Neural crest cell (in vitro differentiated cells): ENCODE data around the gene ENGASE. TPM values are rescaled to one million over a fixed set of nuclear protein-coding genes. Genes with fewer than 3 reads are reported as not detected.

ENCODE experiments used
- DNase-seq: peaks from one replicate; pipeline ENCODE4 v3.0.0; 2021; ENCODE audit warnings: low read depth, mixed read lengths, low spot score
- H3K27ac Mint-ChIP-seq: one replicate; pipeline ENCODE4 v1.8.0; 2021; ENCODE audit warnings: mild to moderate bottlenecking, mixed read lengths; ENCODE audit not compliant: unreplicated experiment
- H3K27me3 Mint-ChIP-seq: 2 replicates; pipeline ENCODE4 v1.8.0; 2021; ENCODE audit warnings: low read depth, mild to moderate bottlenecking, mixed read lengths
- H3K36me3 Mint-ChIP-seq: 2 replicates; pipeline ENCODE4 v1.8.0; 2021; ENCODE audit warnings: low read depth, mild to moderate bottlenecking, mixed read lengths
- H3K4me1 Mint-ChIP-seq: 2 replicates; pipeline ENCODE4 v1.8.0; 2021; ENCODE audit warnings: mixed read lengths
- H3K4me3 Mint-ChIP-seq: one replicate; pipeline ENCODE4 v1.8.0; 2021; ENCODE audit warnings: mild to moderate bottlenecking, mixed read lengths
- H3K9me3 Mint-ChIP-seq: 2 replicates; pipeline ENCODE4 v1.8.0; 2021; ENCODE audit warnings: mixed read lengths
- CTCF ChIP-seq: fragments of 200-600 bp; sonication (generic); conservative IDR thresholded peaks from 2 replicates; pipeline ENCODE4 v1.5.0; 2021; ENCODE audit warnings: antibody characterized with exemption, mild to moderate bottlenecking
- total RNA-seq: library from RNA; stranded (reverse); gene quantifications from 2 replicates; pipeline ENCODE4 v1.2.1, GENCODE V29; 2021

The ENGASE gene
- total RNA-seq, 1 donor from 2014 or later, result 52.6 TPM

GRCh38 chr17:79033046-79033616 is 41.5 kb upstream of the ENGASE start:
- Mint-ChIP-seq H3K27ac (no peak overlapping the region), H3K9me3 (no peaks in the 10 kb centered on the region), H3K27me3 (peaks cover 33% of the 10 kb centered on the region), H3K36me3 (no peaks in the 10 kb centered on the region), H3K4me1 (peaks cover 10% of the 10 kb centered on the region), H3K4me3 (no peak overlapping the region)
- DNase-seq, result no peak
- TF ChIP-seq CTCF, result no peak

- peaks cover 10% of the 10 kb centered on the region for H3K4me1 Mint-ChIP-seq
- no peak for DNase-seq
- H3K27me3 Mint-ChIP-seq, result peaks cover 25% of the 10 kb centered on the region
Measured at GRCh38 chr17:79033741-79034501, 40.7 kb upstream of the ENGASE start.

GRCh38 chr17:79034931-79035485 is 39.6 kb upstream of the ENGASE start:
- no peaks in the 10 kb centered on the region for H3K36me3 Mint-ChIP-seq
- no peak overlapping the region for H3K4me3 Mint-ChIP-seq
- TF ChIP-seq CTCF, result no peak
- H3K9me3 Mint-ChIP-seq, result no peaks in the 10 kb centered on the region
- peaks cover 14% of the 10 kb centered on the region for H3K27me3 Mint-ChIP-seq
- H3K4me1 Mint-ChIP-seq, result peaks cover 10% of the 10 kb centered on the region
- no peak for DNase-seq
- no peak overlapping the region for H3K27ac Mint-ChIP-seq

More at GRCh38 chr17:79033741-79034501, 40.7 kb upstream of the ENGASE start:
- peak overlapping the region; percentile 71 for H3K27ac Mint-ChIP-seq
- H3K4me3 Mint-ChIP-seq, result no peak overlapping the region
- H3K9me3 Mint-ChIP-seq, result no peaks in the 10 kb centered on the region
- no peak for TF ChIP-seq CTCF
- no peaks in the 10 kb centered on the region for H3K36me3 Mint-ChIP-seq

GRCh38 chr17:79035686-79036085 is 38.9 kb upstream of the ENGASE start:
- H3K36me3 Mint-ChIP-seq, result no peaks in the 10 kb centered on the region
- no peak overlapping the region for H3K4me3 Mint-ChIP-seq
- peaks cover 10% of the 10 kb centered on the region for H3K27me3 Mint-ChIP-seq
- DNase-seq, result no peak
- peaks cover 10% of the 10 kb centered on the region for H3K4me1 Mint-ChIP-seq
- TF ChIP-seq CTCF, result no peak
- no peak overlapping the region for H3K27ac Mint-ChIP-seq
- no peaks in the 10 kb centered on the region for H3K9me3 Mint-ChIP-seq

- H3K4me3 Mint-ChIP-seq, result no peak overlapping the region
Measured at GRCh38 chr17:79036181-79036580, 38.4 kb upstream of the ENGASE start.

More at GRCh38 chr17:79036181-79036580, 38.4 kb upstream of the ENGASE start:
- no peaks in the 10 kb centered on the region for H3K9me3 Mint-ChIP-seq
- H3K36me3 Mint-ChIP-seq, result no peaks in the 10 kb centered on the region
- H3K27me3 Mint-ChIP-seq, result peaks cover 8% of the 10 kb centered on the region
- no peak for TF ChIP-seq CTCF
- DNase-seq, result no peak
- no peak overlapping the region for H3K27ac Mint-ChIP-seq
- peaks cover 10% of the 10 kb centered on the region for H3K4me1 Mint-ChIP-seq
